WTC11 (cell line): Measurements from ENCODE around the gene DAB1. TPM values are rescaled to one million over a fixed set of nuclear protein-coding genes. Genes with fewer than 3 reads are reported as not detected.

Experiments
- ATAC-seq: fragments of 200-7000 bp; cut with Tn5 transposase; 2 replicates; pipeline ENCODE4 v1.10.0; 2021; ENCODE audit warnings: mild to moderate bottlenecking, moderate library complexity
- CTCF ChIA-PET: fragments of 300-600 bp; sonication (Branson Sonifier 250); formaldehyde crosslinking; loops from one replicate; lab custom pipeline; 2021; ENCODE audit warnings: antibody characterized with exemption; lab: Charles Lee
- POLR2A ChIA-PET: fragments of 350-600 bp; sonication (Branson Sonifier 250); formaldehyde crosslinking; loops from one replicate; lab custom pipeline; 2021; ENCODE audit warnings: antibody characterized with exemption; lab: Charles Lee
- DNase-seq: peaks from one replicate; pipeline ENCODE4 v3.0.0; 2021; ENCODE audit warnings: low spot score
- H3K27ac Mint-ChIP-seq: 2 replicates; pipeline ENCODE4 v1.8.0; 2021; ENCODE audit warnings: mixed read lengths
- H3K27me3 Mint-ChIP-seq: 2 replicates; pipeline ENCODE4 v1.8.0; 2021; ENCODE audit warnings: low read depth, mild to moderate bottlenecking, moderate library complexity, mixed read lengths
- H3K36me3 Mint-ChIP-seq: 2 replicates; pipeline ENCODE4 v1.8.0; 2021; ENCODE audit warnings: mixed read lengths
- H3K4me1 Mint-ChIP-seq: 2 replicates; pipeline ENCODE4 v1.8.0; 2022; ENCODE audit warnings: mixed read lengths
- H3K4me3 Mint-ChIP-seq: 2 replicates; pipeline ENCODE4 v1.8.0; 2021; ENCODE audit warnings: mild to moderate bottlenecking, moderate library complexity, mixed read lengths
- H3K9me3 Mint-ChIP-seq: 2 replicates; pipeline ENCODE4 v1.8.0; 2021; ENCODE audit warnings: mixed read lengths
- ATF1 ChIP-seq: sonication (generic); formaldehyde crosslinking; IDR thresholded peaks from 2 replicates; pipeline ENCODE4 v1.8.1; 2023; ENCODE audit warnings: mild to moderate bottlenecking, moderate library complexity, missing genetic modification reagents
- ERG ChIP-seq: fragments of 250-450 bp; sonication (Bioruptor Pico); IDR thresholded peaks from 2 replicates; pipeline ENCODE4 v1.8.0; 2021; ENCODE audit warnings: mild to moderate bottlenecking
- FOXK1 ChIP-seq: sonication (generic); formaldehyde crosslinking; IDR thresholded peaks from 2 replicates; pipeline ENCODE4 v1.8.0; 2022; ENCODE audit warnings: mild to moderate bottlenecking, moderate library complexity, missing genetic modification reagents
- FOXP1 ChIP-seq: sonication (generic); formaldehyde crosslinking; IDR thresholded peaks from 2 replicates; pipeline ENCODE4 v1.8.0; 2022; ENCODE audit warnings: missing genetic modification reagents, mild to moderate bottlenecking, moderate library complexity, borderline replicate concordance
- FOXP4 ChIP-seq: sonication (generic); formaldehyde crosslinking; IDR thresholded peaks from 2 replicates; pipeline ENCODE4 v1.8.0; 2022; ENCODE audit warnings: mild to moderate bottlenecking, missing genetic modification reagents
- GABPB1 ChIP-seq: sonication (generic); formaldehyde crosslinking; IDR thresholded peaks from 2 replicates; pipeline ENCODE4 v1.8.1; 2023; ENCODE audit warnings: mild to moderate bottlenecking, missing genetic modification reagents
- GTF2I ChIP-seq: fragments of 250-450 bp; sonication (Bioruptor Pico); conservative IDR thresholded peaks from 2 replicates; pipeline ENCODE4 v1.4.0; 2021; ENCODE audit warnings: mild to moderate bottlenecking
- IRF1 ChIP-seq: sonication (generic); formaldehyde crosslinking; IDR thresholded peaks from 2 replicates; pipeline ENCODE4 v1.8.0; 2023; ENCODE audit warnings: missing genetic modification reagents
- IRF2 ChIP-seq: sonication (generic); formaldehyde crosslinking; IDR thresholded peaks from 2 replicates; pipeline ENCODE4 v1.8.0; 2022; ENCODE audit warnings: low read depth, missing genetic modification reagents, borderline replicate concordance
- KAT7 ChIP-seq: sonication (generic); formaldehyde crosslinking; IDR thresholded peaks from 2 replicates; pipeline ENCODE4 v1.8.1; 2023; ENCODE audit warnings: missing genetic modification reagents, mild to moderate bottlenecking, borderline replicate concordance
- MLX ChIP-seq: sonication (generic); formaldehyde crosslinking; IDR thresholded peaks from 2 replicates; pipeline ENCODE4 v1.8.1; 2023; ENCODE audit warnings: mild to moderate bottlenecking, missing genetic modification reagents, moderate library complexity
- MXD4 ChIP-seq: fragments of 250-450 bp; sonication (Bioruptor Pico); IDR thresholded peaks from 2 replicates; pipeline ENCODE4 v1.8.0; 2021; ENCODE audit warnings: mild to moderate bottlenecking, moderate library complexity, borderline replicate concordance
- MYBL2 ChIP-seq: sonication (generic); formaldehyde crosslinking; IDR thresholded peaks from 2 replicates; pipeline ENCODE4 v1.8.1; 2023; ENCODE audit warnings: mild to moderate bottlenecking, moderate library complexity, missing genetic modification reagents
- NFATC4 ChIP-seq: fragments of 250-450 bp; sonication (Bioruptor Pico); IDR thresholded peaks from 2 replicates; pipeline ENCODE4 v1.9.0; 2021; ENCODE audit warnings: mild to moderate bottlenecking
- NR2C2 ChIP-seq: sonication (generic); formaldehyde crosslinking; IDR thresholded peaks from 2 replicates; pipeline ENCODE4 v1.8.0; 2022; ENCODE audit warnings: mild to moderate bottlenecking, missing genetic modification reagents
- PREB ChIP-seq: sonication (generic); formaldehyde crosslinking; IDR thresholded peaks from 2 replicates; pipeline ENCODE4 v1.8.1; 2022; ENCODE audit warnings: mild to moderate bottlenecking, missing genetic modification reagents, moderate library complexity, borderline replicate concordance
- SOX15 ChIP-seq: fragments of 250-450 bp; sonication (Bioruptor Pico); IDR thresholded peaks from 2 replicates; pipeline ENCODE4 v1.9.0; 2021; ENCODE audit warnings: mild to moderate bottlenecking
- STAT6 ChIP-seq: sonication (generic); formaldehyde crosslinking; conservative IDR thresholded peaks from 2 replicates; pipeline ENCODE4 v1.8.1; 2023; ENCODE audit warnings: mild to moderate bottlenecking, low read depth, missing genetic modification reagents, moderate library complexity
- USF1 ChIP-seq: sonication (generic); formaldehyde crosslinking; IDR thresholded peaks from 2 replicates; pipeline ENCODE4 v1.8.0; 2022; ENCODE audit warnings: mild to moderate bottlenecking, missing genetic modification reagents
- USF2 ChIP-seq: sonication (generic); formaldehyde crosslinking; IDR thresholded peaks from 2 replicates; pipeline ENCODE4 v1.8.1; 2023; ENCODE audit warnings: mild to moderate bottlenecking, missing genetic modification reagents, moderate library complexity
- ZMAT4 ChIP-seq: fragments of 250-450 bp; sonication (Bioruptor Pico); IDR thresholded peaks from 2 replicates; pipeline ENCODE4 v1.9.0; 2021; ENCODE audit warnings: mild to moderate bottlenecking
- ZNF121 ChIP-seq: sonication (generic); formaldehyde crosslinking; IDR thresholded peaks from 2 replicates; pipeline ENCODE4 v1.8.0; 2023; ENCODE audit warnings: missing genetic modification reagents
- ZNF263 ChIP-seq: sonication (generic); formaldehyde crosslinking; IDR thresholded peaks from 2 replicates; pipeline ENCODE4 v1.8.1; 2022; ENCODE audit warnings: low read depth, mild to moderate bottlenecking, moderate library complexity, missing genetic modification reagents
- ZNF416 ChIP-seq: fragments of 250-450 bp; sonication (Bioruptor Pico); IDR thresholded peaks from 2 replicates; pipeline ENCODE4 v1.9.0; 2021; ENCODE audit warnings: mild to moderate bottlenecking, inconsistent platforms
- total RNA-seq: library from RNA; stranded (reverse); gene quantifications from 3 replicates; pipeline ENCODE4 v1.2.3, GENCODE V29; 2021

Gene DAB1
- total RNA-seq, 1 experiment from 2014 or later, result 10.7 TPM

- no peak for TF ChIP-seq ATF1 (CRISPR knock-in tag)
- TF ChIP-seq IRF1 (CRISPR knock-in tag), result no peak
- TF ChIP-seq KAT7 (CRISPR knock-in tag), result no peak
- Mint-ChIP-seq H3K27ac (no peak overlapping the region), H3K4me3 (no peak overlapping the region), H3K9me3 (no peaks in the 10 kb centered on the region), H3K36me3 (no peaks in the 10 kb centered on the region), H3K27me3 (no peaks in the 10 kb centered on the region), H3K4me1 (peaks cover 12% of the 10 kb centered on the region)
- DNase-seq (no peak), ATAC-seq (no peak)
- ChIA-PET CTCF (no interaction called here), POLR2A (no interaction called here)
Observed at GRCh38 chr1:57111175-57111574, 312.7 kb downstream of the DAB1 start.

GRCh38 chr1:57109883-57110282 lies 314.0 kb downstream of the DAB1 start:
- H3K9me3 Mint-ChIP-seq, result no peaks in the 10 kb centered on the region
- ATAC-seq (no peak), DNase-seq (no peak)
- peaks cover 22% of the 10 kb centered on the region for H3K4me1 Mint-ChIP-seq
- H3K27me3 Mint-ChIP-seq, result no peaks in the 10 kb centered on the region
- ChIA-PET POLR2A (no interaction called here), CTCF (no interaction called here)
- no peak for TF ChIP-seq MYBL2 (CRISPR knock-in tag)
- no peak for TF ChIP-seq FOXP1
- no peak for TF ChIP-seq IRF2
- TF ChIP-seq STAT6 (CRISPR knock-in tag), result no peak
- TF ChIP-seq ZNF263 (CRISPR knock-in tag), result no peak
- no peak for TF ChIP-seq GTF2I (CRISPR knock-in tag)
- no peak for TF ChIP-seq GABPB1 (CRISPR knock-in tag)
- no peak for TF ChIP-seq ZNF121 (CRISPR knock-in tag)
- TF ChIP-seq ERG (CRISPR knock-in tag), result no peak
- no peak for TF ChIP-seq USF1 (CRISPR knock-in tag)
- TF ChIP-seq KAT7 (CRISPR knock-in tag), result no peak
- TF ChIP-seq NR2C2 (CRISPR knock-in tag), result no peak
- no peak for TF ChIP-seq ZNF416
- TF ChIP-seq MXD4, result no peak
- no peak for TF ChIP-seq PREB (CRISPR knock-in tag)
- H3K4me3 Mint-ChIP-seq, result no peak overlapping the region
- no peaks in the 10 kb centered on the region for H3K36me3 Mint-ChIP-seq
- no peak overlapping the region for H3K27ac Mint-ChIP-seq

- no peaks in the 10 kb centered on the region for H3K9me3 Mint-ChIP-seq
- H3K4me3 Mint-ChIP-seq, result no peak overlapping the region
- no peak overlapping the region for H3K27ac Mint-ChIP-seq
- H3K27me3 Mint-ChIP-seq, result no peaks in the 10 kb centered on the region
- DNase-seq (no peak), ATAC-seq (no peak)
- peaks cover 29% of the 10 kb centered on the region for H3K4me1 Mint-ChIP-seq
- POLR2A ChIA-PET, result no interaction called here
- H3K36me3 Mint-ChIP-seq, result no peaks in the 10 kb centered on the region
- CTCF ChIA-PET, result no interaction called here
- TF ChIP-seq USF2 (CRISPR knock-in tag), result no peak
- no peak for TF ChIP-seq KAT7 (CRISPR knock-in tag)
- TF ChIP-seq FOXP4 (CRISPR knock-in tag), result no peak
- no peak for TF ChIP-seq MLX (CRISPR knock-in tag)
- TF ChIP-seq ZMAT4 (CRISPR knock-in tag), result no peak
- TF ChIP-seq NFATC4 (CRISPR knock-in tag), result no peak
- TF ChIP-seq FOXK1 (CRISPR knock-in tag), result no peak
- TF ChIP-seq SOX15 (CRISPR knock-in tag), result no peak
Observed at GRCh38 chr1:57109247-57109646, 314.6 kb downstream of the DAB1 start.
